NCI-H460 (cell line): ENCODE measurements around the gene STARD10. TPM values are rescaled to one million over a fixed set of nuclear protein-coding genes. Genes with fewer than 3 reads are reported as not detected.

ENCODE experiments used
- DNase-seq: peaks from one replicate; pipeline ENCODE4 v3.0.0-alpha.2; 2016; ENCODE audit warnings: low read depth; ENCODE audit errors: extremely low read depth
- small RNA-seq, 2 experiments: library from RNA; depleted of rRNA; stranded (forward); fragments of <200 nt; gene quantifications; one replicate each; pipeline ENCODE3, GENCODE V24; 2014
- total RNA-seq: library from RNA; depleted of rRNA; stranded (reverse); fragments of >200 nt; shearing (Covaris generic); gene quantifications from 2 replicates; pipeline ENCODE4 v1.2.3, GENCODE V29; 2014; rRNA removed

STARD10 gene
- total RNA-seq, 1 experiment from 2014 or later, result 4.3 TPM

DNA sequence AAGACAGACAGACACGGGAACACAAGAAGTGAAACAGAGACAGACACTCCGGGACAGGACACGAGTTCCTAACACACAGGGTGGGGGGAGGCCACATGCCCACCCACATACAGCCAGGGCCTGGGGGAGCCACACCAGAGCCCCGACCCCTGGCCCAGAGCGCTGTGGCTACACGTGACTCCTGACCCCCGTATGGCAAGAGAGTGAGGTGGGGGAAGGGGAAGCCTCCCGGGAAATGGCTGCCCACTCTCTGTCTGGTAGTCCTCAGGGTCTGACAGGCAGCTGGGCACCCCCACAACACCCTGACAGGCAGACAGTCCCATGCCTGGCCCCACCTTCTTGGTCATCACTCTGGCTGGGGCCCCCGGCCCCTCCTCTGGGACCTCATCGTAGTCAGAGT lies 81.0 kb downstream of the STARD10 start:
- no peak for DNase-seq

DNA sequence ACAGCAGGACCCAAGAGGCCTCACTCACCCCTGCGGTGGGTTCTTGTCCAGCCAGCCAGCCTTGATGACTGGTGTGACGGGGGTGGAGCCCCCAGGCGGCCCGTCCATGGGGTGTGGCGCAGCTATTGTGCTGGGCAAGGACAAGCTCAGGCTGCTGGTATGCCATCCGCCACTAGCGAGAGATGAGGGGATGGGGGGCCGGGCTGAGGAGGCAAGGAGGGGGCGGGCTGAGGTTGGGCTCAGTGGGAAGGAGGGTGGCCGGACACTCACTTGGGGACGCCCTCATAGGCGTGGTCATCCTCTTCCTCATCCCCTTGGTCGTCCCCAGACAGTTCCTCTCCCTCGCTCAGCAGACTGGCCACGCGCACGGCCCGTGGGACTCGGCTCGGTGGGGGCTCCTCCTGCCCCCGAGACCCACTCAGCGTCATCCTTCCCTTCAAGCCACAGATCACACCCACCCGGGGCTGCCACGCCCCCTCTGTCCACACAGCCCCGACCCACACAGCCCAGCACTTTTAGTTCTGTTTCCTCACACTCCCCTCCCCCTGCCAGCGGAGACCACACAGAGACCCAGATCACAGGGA lies 81.6 kb downstream of the STARD10 start:
- DNase-seq, result no peak

DNA sequence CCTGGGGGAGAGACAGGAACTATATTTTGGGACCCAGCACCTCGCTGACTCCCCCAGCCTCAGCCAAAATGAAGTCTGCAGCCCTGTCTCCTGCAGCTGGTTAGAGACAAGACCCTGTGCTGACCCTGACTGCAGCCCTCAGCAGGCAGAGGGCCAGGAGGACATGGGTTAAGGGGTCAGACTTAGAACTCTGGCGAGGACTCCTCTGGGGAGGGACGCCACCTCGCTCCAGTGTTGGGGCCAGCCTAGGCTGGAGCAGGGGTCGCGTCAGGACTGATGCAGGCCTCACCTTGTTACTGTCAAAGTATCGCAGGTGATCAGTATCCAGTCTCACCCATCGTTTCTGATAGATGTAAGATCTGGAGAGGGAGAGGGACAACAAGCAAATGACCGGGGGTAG lies 82.7 kb downstream of the STARD10 start:
- DNase-seq, result no peak

DNA sequence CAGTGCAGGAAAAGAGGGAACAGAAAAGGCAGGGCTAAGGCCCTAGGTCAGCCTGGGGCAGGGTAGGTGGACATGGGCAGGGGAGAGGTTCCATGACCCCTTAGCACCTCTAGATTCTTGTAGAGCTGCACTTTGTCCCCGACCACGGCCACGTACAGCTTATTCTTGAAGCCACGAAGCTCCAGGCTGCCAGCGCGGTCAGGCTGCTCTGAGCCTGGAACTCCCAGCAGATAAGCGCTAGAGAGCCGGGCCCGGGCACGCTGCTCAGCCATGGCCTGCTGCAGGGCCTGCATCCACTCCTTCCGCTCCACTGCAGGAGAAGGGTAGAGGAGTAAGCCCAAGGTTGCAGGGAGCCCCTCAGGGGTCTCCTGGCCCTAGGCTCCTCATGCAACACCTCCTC lies 83.6 kb downstream of the STARD10 start:
- no peak for DNase-seq

DNA sequence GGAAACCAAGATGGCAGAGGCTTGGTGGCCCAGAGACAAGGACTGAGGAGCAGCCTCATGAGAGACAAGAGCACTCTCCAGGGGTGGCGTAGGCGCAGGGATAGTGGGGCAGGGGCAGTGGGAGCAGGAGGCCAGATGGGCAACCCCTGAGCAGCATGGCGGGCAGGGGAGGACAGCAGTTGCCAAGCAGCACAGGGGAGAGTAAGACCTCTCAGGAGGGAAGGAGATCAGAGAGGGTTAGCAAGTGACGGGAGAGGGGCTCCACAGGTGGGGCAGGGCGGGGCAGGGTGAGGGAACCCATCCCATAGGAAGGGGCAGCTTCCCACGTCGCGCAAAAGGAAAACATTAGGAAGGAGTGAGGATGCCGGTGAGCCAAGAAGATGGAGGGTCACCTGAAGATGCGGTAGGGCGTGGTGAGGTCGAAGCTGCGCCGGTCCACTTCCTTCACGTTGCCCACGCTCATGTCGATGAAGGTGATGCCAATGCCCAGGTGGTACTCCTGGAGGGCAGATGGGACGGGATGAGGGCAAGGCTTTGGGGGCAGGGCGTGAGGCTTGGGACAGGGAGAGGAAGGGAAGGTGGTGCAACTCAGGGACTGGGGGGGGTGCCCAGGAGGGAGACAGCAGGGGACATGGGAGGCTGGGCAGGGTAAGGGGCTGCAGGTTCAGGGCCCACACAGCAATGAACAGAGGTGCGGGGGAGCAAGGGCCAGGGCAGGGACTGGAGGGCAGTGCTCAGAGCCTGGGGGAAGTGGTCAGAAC lies 84.2 kb downstream of the STARD10 start:
- DNase-seq, result no peak

DNA sequence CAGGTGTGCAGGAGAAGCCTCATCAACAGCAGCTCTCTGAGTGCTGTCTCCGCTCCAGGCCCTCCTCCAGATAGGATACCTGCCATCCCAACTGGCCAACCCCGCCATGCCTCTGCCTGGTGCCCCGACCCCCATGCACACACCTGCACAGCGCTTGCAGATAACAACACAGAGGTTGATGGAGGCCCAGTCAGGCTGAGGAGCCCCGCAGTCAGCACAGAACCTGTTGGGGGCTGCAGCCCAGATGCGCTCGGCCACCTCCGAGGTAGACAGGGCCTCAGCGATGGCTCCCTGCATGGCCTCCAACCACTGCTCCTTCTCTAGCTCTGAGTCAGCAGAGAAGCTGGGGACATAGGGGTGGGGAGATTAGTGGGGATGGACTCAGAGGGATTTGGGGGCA lies 86.8 kb downstream of the STARD10 start:
- no peak for DNase-seq

DNA sequence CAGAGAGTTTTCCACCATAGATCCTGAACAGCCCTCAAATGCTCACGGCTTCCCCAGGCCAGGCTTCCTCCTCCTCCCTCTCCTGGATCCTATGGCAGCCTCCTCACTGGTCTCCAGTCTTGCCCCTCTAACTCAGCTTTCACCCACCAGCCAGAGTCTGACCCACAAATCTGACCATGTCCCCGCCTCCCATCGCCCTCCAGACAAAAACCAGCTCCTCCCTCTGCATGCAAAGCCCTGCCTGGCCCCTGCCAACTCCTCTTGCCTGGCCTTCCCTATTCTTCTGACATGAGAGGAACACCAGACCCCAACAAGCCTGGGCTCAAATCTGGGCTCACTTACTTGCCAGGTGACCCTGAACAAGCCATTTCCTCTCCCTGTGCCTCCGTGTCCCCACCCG lies 87.3 kb downstream of the STARD10 start:
- DNase-seq, result no peak

DNA sequence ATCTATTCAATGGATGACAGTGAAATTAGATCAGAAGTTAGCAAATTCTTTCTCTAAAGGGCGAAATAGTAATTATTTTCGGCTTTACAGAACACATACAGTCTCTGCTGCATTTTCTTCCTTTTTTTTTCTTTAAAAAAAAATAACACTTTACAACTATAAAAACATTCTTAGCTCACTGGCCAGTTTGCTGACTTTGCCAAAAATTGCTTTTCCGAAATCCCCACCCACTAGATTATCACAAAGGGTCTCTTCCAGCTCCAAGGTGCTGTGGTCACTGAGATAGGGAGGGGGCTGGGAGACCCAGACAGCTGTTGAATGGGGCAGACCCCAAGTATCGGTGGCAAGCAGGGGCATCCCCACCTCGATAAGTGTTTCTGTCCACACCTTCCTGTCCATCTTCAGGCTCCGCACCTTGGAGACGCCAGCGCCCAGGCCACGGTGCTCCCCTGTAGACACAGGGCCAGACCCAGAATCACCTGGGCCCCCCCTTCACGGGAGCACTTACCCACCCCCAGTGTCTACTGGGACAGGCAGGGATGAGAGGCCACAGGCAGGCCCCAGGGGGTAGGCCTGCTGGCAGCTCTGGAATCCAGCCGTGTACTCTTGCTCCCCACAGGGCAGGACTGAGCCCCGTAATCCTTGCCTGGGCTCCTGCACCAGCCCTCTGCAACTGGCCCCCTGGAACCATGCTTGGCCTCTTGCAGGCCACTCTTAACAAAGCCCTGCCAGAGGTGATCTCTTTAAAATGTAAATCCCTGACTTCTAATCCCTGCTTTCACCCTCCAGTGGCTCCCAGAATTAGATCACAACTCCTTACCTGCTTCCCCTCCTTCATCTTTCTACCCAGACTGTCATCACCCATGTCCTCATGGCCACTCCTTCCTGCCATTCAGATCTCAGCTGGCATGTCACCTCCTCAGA lies 88.1 kb downstream of the STARD10 start:
- DNase-seq, result no peak

DNA sequence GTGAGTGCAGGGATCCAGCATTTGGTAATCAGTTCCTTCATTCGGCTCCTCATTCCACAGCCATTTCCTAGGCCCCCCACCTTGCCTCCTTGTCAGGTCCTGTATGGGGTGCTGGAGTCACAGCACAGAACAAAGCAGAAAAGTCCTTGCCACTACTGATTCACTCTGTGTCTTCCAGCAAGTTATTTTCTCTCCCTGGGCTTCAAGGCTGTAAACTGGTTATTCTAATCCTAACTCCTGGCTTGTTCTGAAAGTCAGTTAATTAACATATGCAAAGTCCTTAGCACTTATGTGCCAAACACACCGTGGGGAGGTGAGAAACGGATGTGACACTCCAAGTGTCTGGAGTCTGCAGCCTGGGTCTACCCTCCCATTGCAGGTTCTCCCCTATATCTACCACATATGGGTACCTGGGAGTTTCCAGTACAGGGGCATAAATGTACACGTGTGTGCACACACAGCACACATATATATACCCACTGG lies 89.0 kb downstream of the STARD10 start:
- DNase-seq, result no peak

Small RNAs within 50 kb of the gene (small RNA-seq; reads per million reads assigned to genes)
- gene MIR4692, result 0 reads per million in 2 experiments
- gene RF00019, result 0 reads per million in 2 experiments

Other genes with a start within 250 kb of the STARD10 start
- 0.55 and 0.92 TPM in 2 replicates for gene PDE2A, start 119.6 kb downstream of the STARD10 start, total RNA-seq
- gene ARAP1, start 41.6 kb downstream of the STARD10 start, total RNA-seq, result 20.0 and 24.8 TPM in 2 replicates
- 3.8 and 5.1 TPM in 2 replicates for gene ATG16L2, start 20.4 kb upstream of the STARD10 start, total RNA-seq